ENCODE measurements around the gene SAP30.

GRCh38 chr4:173401063-173401462, 30.3 kb downstream of the SAP30 start:
- TF ChIP-seq, protein P1, sequence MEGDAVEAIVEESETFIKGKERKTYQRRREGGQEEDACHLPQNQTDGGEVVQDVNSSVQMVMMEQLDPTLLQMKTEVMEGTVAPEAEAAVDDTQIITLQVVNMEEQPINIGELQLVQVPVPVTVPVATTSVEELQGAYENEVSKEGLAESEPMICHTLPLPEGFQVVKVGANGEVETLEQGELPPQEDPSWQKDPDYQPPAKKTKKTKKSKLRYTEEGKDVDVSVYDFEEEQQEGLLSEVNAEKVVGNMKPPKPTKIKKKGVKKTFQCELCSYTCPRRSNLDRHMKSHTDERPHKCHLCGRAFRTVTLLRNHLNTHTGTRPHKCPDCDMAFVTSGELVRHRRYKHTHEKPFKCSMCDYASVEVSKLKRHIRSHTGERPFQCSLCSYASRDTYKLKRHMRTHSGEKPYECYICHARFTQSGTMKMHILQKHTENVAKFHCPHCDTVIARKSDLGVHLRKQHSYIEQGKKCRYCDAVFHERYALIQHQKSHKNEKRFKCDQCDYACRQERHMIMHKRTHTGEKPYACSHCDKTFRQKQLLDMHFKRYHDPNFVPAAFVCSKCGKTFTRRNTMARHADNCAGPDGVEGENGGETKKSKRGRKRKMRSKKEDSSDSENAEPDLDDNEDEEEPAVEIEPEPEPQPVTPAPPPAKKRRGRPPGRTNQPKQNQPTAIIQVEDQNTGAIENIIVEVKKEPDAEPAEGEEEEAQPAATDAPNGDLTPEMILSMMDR (IDR thresholded peaks at IDR 0.05): no peak
- no peak for TF ChIP-seq POLR2A (IDR thresholded peaks at IDR 0.05)
